ENCODE results near the gene KCNJ10.

Gene KCNJ10

GRCh38 chr1:159980786-159981185 lies 89.2 kb downstream of the KCNJ10 start:
- no peaks in the 10 kb centered on the region for H3K36me3 ChIP-seq (ENCODE audit: insufficient read depth, low read depth, low read length)
- H3K4me3 ChIP-seq (ENCODE audit: low read length) = no peak overlapping the region
- no peaks in the 10 kb centered on the region for H3K4me1 ChIP-seq (ENCODE audit: insufficient read depth, low read length)
- H3K9me3 ChIP-seq (ENCODE audit: insufficient read depth, low read depth, low read length) = no peaks in the 10 kb centered on the region
- no peak overlapping the region for H3K27ac ChIP-seq (ENCODE audit: low read length)
- H3K9ac ChIP-seq (ENCODE audit: low read depth, low read length) = no peak overlapping the region
- no peaks in the 10 kb centered on the region; the same call in 1 of the 2 replicates for H3K27me3 ChIP-seq (ENCODE audit: insufficient read depth, low read length)

- Histone ChIP-seq H3K27ac (ENCODE audit: low read length) (no peak overlapping the region), H3K9me3 (ENCODE audit: insufficient read depth, low read depth, low read length) (no peaks in the 10 kb centered on the region), H3K4me3 (ENCODE audit: low read length) (no peak overlapping the region), H3K9ac (ENCODE audit: low read depth, low read length) (no peak overlapping the region), H3K27me3 (ENCODE audit: insufficient read depth, low read length) (no peaks in the 10 kb centered on the region; the same call in 1 of the 2 replicates), H3K36me3 (ENCODE audit: insufficient read depth, low read depth, low read length) (no peaks in the 10 kb centered on the region), H3K4me1 (ENCODE audit: insufficient read depth, low read length) (no peaks in the 10 kb centered on the region)
Measured at GRCh38 chr1:159980076-159980475, 89.9 kb downstream of the KCNJ10 start.

- Histone ChIP-seq H3K4me1 (ENCODE audit: insufficient read depth, low read length) (no peaks in the 10 kb centered on the region), H3K27ac (ENCODE audit: low read length) (no peak overlapping the region), H3K4me3 (ENCODE audit: low read length) (no peak overlapping the region), H3K9me3 (ENCODE audit: insufficient read depth, low read depth, low read length) (no peaks in the 10 kb centered on the region), H3K27me3 (ENCODE audit: insufficient read depth, low read length) (no peaks in the 10 kb centered on the region; the same call in 1 of the 2 replicates), H3K36me3 (ENCODE audit: insufficient read depth, low read depth, low read length) (no peaks in the 10 kb centered on the region), H3K9ac (ENCODE audit: low read depth, low read length) (no peak overlapping the region)
Measured at GRCh38 chr1:159979257-159979656, 90.7 kb downstream of the KCNJ10 start.

- no peaks in the 10 kb centered on the region; the same call in 1 of the 2 replicates for H3K27me3 ChIP-seq (ENCODE audit: insufficient read depth, low read length)
- H3K27ac ChIP-seq (ENCODE audit: low read length) = no peak overlapping the region
- no peak overlapping the region for H3K4me3 ChIP-seq (ENCODE audit: low read length)
- H3K9ac ChIP-seq (ENCODE audit: low read depth, low read length) = no peak overlapping the region
- H3K36me3 ChIP-seq (ENCODE audit: insufficient read depth, low read depth, low read length) = no peaks in the 10 kb centered on the region
- no peaks in the 10 kb centered on the region for H3K9me3 ChIP-seq (ENCODE audit: insufficient read depth, low read depth, low read length)
- H3K4me1 ChIP-seq (ENCODE audit: insufficient read depth, low read length) = no peaks in the 10 kb centered on the region
Measured at GRCh38 chr1:159978107-159978398, 91.9 kb downstream of the KCNJ10 start.

- Histone ChIP-seq H3K9ac (ENCODE audit: low read depth, low read length) (no peak overlapping the region), H3K27me3 (ENCODE audit: insufficient read depth, low read length) (no peaks in the 10 kb centered on the region; the same call in 1 of the 2 replicates)
Measured at GRCh38 chr1:159977364-159978106, 92.4 kb downstream of the KCNJ10 start.

GRCh38 chr1:159974350-159974965 lies 95.5 kb downstream of the KCNJ10 start:
- H3K36me3 ChIP-seq (ENCODE audit: insufficient read depth, low read depth, low read length) = no peaks in the 10 kb centered on the region
- no peak overlapping the region for H3K4me3 ChIP-seq (ENCODE audit: low read length)
- H3K4me1 ChIP-seq (ENCODE audit: insufficient read depth, low read length) = no peaks in the 10 kb centered on the region
- H3K9me3 ChIP-seq (ENCODE audit: insufficient read depth, low read depth, low read length) = no peaks in the 10 kb centered on the region
- H3K9ac ChIP-seq (ENCODE audit: low read depth, low read length) = no peak overlapping the region
- H3K27me3 ChIP-seq (ENCODE audit: insufficient read depth, low read length) = no peaks in the 10 kb centered on the region; the same call in 1 of the 2 replicates
- H3K27ac ChIP-seq (ENCODE audit: low read length) = no peak overlapping the region

More at GRCh38 chr1:159977364-159978106, 92.4 kb downstream of the KCNJ10 start:
- no peak overlapping the region for H3K27ac ChIP-seq (ENCODE audit: low read length)
- no peaks in the 10 kb centered on the region for H3K36me3 ChIP-seq (ENCODE audit: insufficient read depth, low read depth, low read length)
- no peaks in the 10 kb centered on the region for H3K4me1 ChIP-seq (ENCODE audit: insufficient read depth, low read length)
- H3K9me3 ChIP-seq (ENCODE audit: insufficient read depth, low read depth, low read length) = no peaks in the 10 kb centered on the region
- no peak overlapping the region for H3K4me3 ChIP-seq (ENCODE audit: low read length)

GRCh38 chr1:159973350-159973940 lies 96.5 kb downstream of the KCNJ10 start:
- no peaks in the 10 kb centered on the region for H3K9me3 ChIP-seq (ENCODE audit: insufficient read depth, low read depth, low read length)
- no peak overlapping the region for H3K9ac ChIP-seq (ENCODE audit: low read depth, low read length)
- no peak overlapping the region for H3K27ac ChIP-seq (ENCODE audit: low read length)
- no peaks in the 10 kb centered on the region for H3K4me1 ChIP-seq (ENCODE audit: insufficient read depth, low read length)
- H3K27me3 ChIP-seq (ENCODE audit: insufficient read depth, low read length) = no peaks in the 10 kb centered on the region
- H3K4me3 ChIP-seq (ENCODE audit: low read length) = no peak overlapping the region
- H3K36me3 ChIP-seq (ENCODE audit: insufficient read depth, low read depth, low read length) = no peaks in the 10 kb centered on the region

- no peaks in the 10 kb centered on the region for H3K27me3 ChIP-seq (ENCODE audit: insufficient read depth, low read length)
- no peak overlapping the region for H3K4me3 ChIP-seq (ENCODE audit: low read length)
- H3K9ac ChIP-seq (ENCODE audit: low read depth, low read length) = no peak overlapping the region
- H3K36me3 ChIP-seq (ENCODE audit: insufficient read depth, low read depth, low read length) = no peaks in the 10 kb centered on the region
- no peaks in the 10 kb centered on the region for H3K4me1 ChIP-seq (ENCODE audit: insufficient read depth, low read length)
- H3K27ac ChIP-seq (ENCODE audit: low read length) = no peak overlapping the region
- H3K9me3 ChIP-seq (ENCODE audit: insufficient read depth, low read depth, low read length) = no peaks in the 10 kb centered on the region
Measured at GRCh38 chr1:159972443-159973205, 97.3 kb downstream of the KCNJ10 start.

GRCh38 chr1:159970932-159971342 lies 99.0 kb downstream of the KCNJ10 start:
- no peaks in the 10 kb centered on the region for H3K4me1 ChIP-seq (ENCODE audit: insufficient read depth, low read length)
- no peaks in the 10 kb centered on the region for H3K36me3 ChIP-seq (ENCODE audit: insufficient read depth, low read depth, low read length)
- H3K27me3 ChIP-seq (ENCODE audit: insufficient read depth, low read length) = no peaks in the 10 kb centered on the region
- H3K4me3 ChIP-seq (ENCODE audit: low read length) = no peak overlapping the region
- no peaks in the 10 kb centered on the region for H3K9me3 ChIP-seq (ENCODE audit: insufficient read depth, low read depth, low read length)
- no peak overlapping the region for H3K27ac ChIP-seq (ENCODE audit: low read length)
- H3K9ac ChIP-seq (ENCODE audit: low read depth, low read length) = no peak overlapping the region

- H3K27ac ChIP-seq (ENCODE audit: low read length) = no peak overlapping the region
- no peaks in the 10 kb centered on the region for H3K27me3 ChIP-seq (ENCODE audit: insufficient read depth, low read length)
- H3K36me3 ChIP-seq (ENCODE audit: insufficient read depth, low read depth, low read length) = no peaks in the 10 kb centered on the region
- H3K4me1 ChIP-seq (ENCODE audit: insufficient read depth, low read length) = 0 out of 2 replicates have a peak, but pooled peaks cover 5% of the 10 kb centered on the region
- H3K9ac ChIP-seq (ENCODE audit: low read depth, low read length) = no peak overlapping the region
- H3K9me3 ChIP-seq (ENCODE audit: insufficient read depth, low read depth, low read length) = no peaks in the 10 kb centered on the region
- no peak overlapping the region for H3K4me3 ChIP-seq (ENCODE audit: low read length)
Measured at GRCh38 chr1:159968901-159969300, 101.1 kb downstream of the KCNJ10 start.

GRCh38 chr1:159965263-159965662 lies 104.7 kb downstream of the KCNJ10 start:
- no peak overlapping the region for H3K27ac ChIP-seq (ENCODE audit: low read length)
- H3K9ac ChIP-seq (ENCODE audit: low read depth, low read length) = no peak overlapping the region
- H3K4me1 ChIP-seq (ENCODE audit: insufficient read depth, low read length) = 0 out of 2 replicates have a peak, but pooled peaks cover 5% of the 10 kb centered on the region
- 0 out of 2 replicates have a peak, but pooled peaks cover 3% of the 10 kb centered on the region for H3K27me3 ChIP-seq (ENCODE audit: insufficient read depth, low read length)
- H3K9me3 ChIP-seq (ENCODE audit: insufficient read depth, low read depth, low read length) = no peaks in the 10 kb centered on the region
- no peak overlapping the region for H3K4me3 ChIP-seq (ENCODE audit: low read length)
- no peaks in the 10 kb centered on the region for H3K36me3 ChIP-seq (ENCODE audit: insufficient read depth, low read depth, low read length)

All from iPS-20b (cell line).